Activated CD8-positive, alpha-beta memory T cell treated with anti-CD3 and anti-CD28 coated beads, Interleukin-2, amount 10 ng/mL, durations not matched to agents 7 days and 5 days (primary cell): ENCODE data around the gene SH3PXD2B. TPM values are rescaled to one million over a fixed set of nuclear protein-coding genes. Genes with fewer than 3 reads are reported as not detected.
A peak's percentile ranks its signal among the peaks of the same experiment; 100 is the strongest.
"Not testable (repeated sequence)": the region's sequence is repeated elsewhere in the genome, so short reads cannot be mapped to it uniquely, and the experiment has no call there.

Experiments used
- ATAC-seq: fragments of 150-1000 bp; cut with Tn5 transposase; one replicate; pipeline ENCODE4 v1.10.0; 2021; ENCODE audit warnings: moderate library complexity
- CTCF ChIA-PET: fragments of 350-600 bp; sonication (Branson Sonifier 250); formaldehyde crosslinking; loops from one replicate; lab custom pipeline; 2021; ENCODE audit warnings: antibody characterized with exemption; lab: Charles Lee
- DNase-seq: peaks from one replicate; pipeline ENCODE4 v3.0.0-alpha.2; 2020
- H3K27ac Mint-ChIP-seq: one replicate; pipeline ENCODE4 v1.8.0; 2021; ENCODE audit warnings: mild to moderate bottlenecking, mixed read lengths
- H3K27me3 Mint-ChIP-seq: one replicate; pipeline ENCODE4 v1.8.0; 2021; ENCODE audit warnings: mixed read lengths
- H3K36me3 Mint-ChIP-seq: one replicate; pipeline ENCODE4 v1.8.0; 2021; ENCODE audit warnings: mild to moderate bottlenecking, mixed read lengths
- H3K4me1 Mint-ChIP-seq: one replicate; pipeline ENCODE4 v1.8.0; 2021; ENCODE audit warnings: mixed read lengths
- H3K4me3 Mint-ChIP-seq: one replicate; pipeline ENCODE4 v1.8.0; 2021; ENCODE audit warnings: mild to moderate bottlenecking, moderate library complexity, mixed read lengths
- H3K9me3 Mint-ChIP-seq: one replicate; pipeline ENCODE4 v1.8.0; 2022; ENCODE audit warnings: low read depth, mixed read lengths
- total RNA-seq, 2 experiments: library from RNA; stranded (reverse); gene quantifications; one replicate each; pipeline ENCODE4 v1.2.3, GENCODE V29; 2021

The SH3PXD2B gene
- total RNA-seq, 2 experiments from 2014 or later: 0.06 to 0.12 TPM

GRCh38 chr5:172479034-172479783 lies 24.9 kb upstream of the SH3PXD2B start:
- Mint-ChIP-seq H3K27me3 (peaks cover 8% of the 10 kb centered on the region), H3K4me1 (no peaks in the 10 kb centered on the region), H3K36me3 (no peaks in the 10 kb centered on the region), H3K4me3 (no peak overlapping the region), H3K27ac (no peak overlapping the region), H3K9me3 (peaks cover under 1% of the 10 kb centered on the region)
- peak; percentile 76 for DNase-seq
- ATAC-seq: peak; percentile 96
- CTCF ChIA-PET: interaction anchor here (0.9 to 4.9 kb wide), 3 partner anchors 10 to 222 kb away, joined by 3 to 54 read pairs (median 5); no protein-coding TSS in a partner anchor

- not testable (repeated sequence) for ATAC-seq, H3K36me3 Mint-ChIP-seq, H3K4me1 Mint-ChIP-seq, H3K4me3 Mint-ChIP-seq, DNase-seq, H3K9me3 Mint-ChIP-seq, H3K27ac Mint-ChIP-seq, H3K27me3 Mint-ChIP-seq
- CTCF ChIA-PET: interaction anchor here (0.9 to 4.9 kb wide), 3 partner anchors 11 to 223 kb away, joined by 3 to 54 read pairs (median 5); no protein-coding TSS in a partner anchor
These were observed 24.3 kb upstream of the SH3PXD2B start for GRCh38 chr5:172478695-172479033.

- Mint-ChIP-seq H3K4me1 (no peaks in the 10 kb centered on the region), H3K27ac (no peak overlapping the region), H3K9me3 (no peaks in the 10 kb centered on the region), H3K4me3 (no peak overlapping the region), H3K27me3 (peaks cover 12% of the 10 kb centered on the region), H3K36me3 (no peaks in the 10 kb centered on the region)
- DNase-seq: no peak
- CTCF ChIA-PET: interaction anchor here (2.0 to 4.9 kb wide), 2 partner anchors 219 to 223 kb away, joined by 5 to 54 read pairs; no protein-coding TSS in a partner anchor
- no peak for ATAC-seq
These were observed 23.9 kb upstream of the SH3PXD2B start for GRCh38 chr5:172478256-172478655.

GRCh38 chr5:172477466-172477865 lies 23.1 kb upstream of the SH3PXD2B start:
- Mint-ChIP-seq H3K27me3 (peaks cover 13% of the 10 kb centered on the region), H3K27ac (no peak overlapping the region), H3K36me3 (no peaks in the 10 kb centered on the region), H3K4me1 (no peaks in the 10 kb centered on the region), H3K9me3 (no peaks in the 10 kb centered on the region), H3K4me3 (no peak overlapping the region)
- ATAC-seq (no peak), DNase-seq (no peak)
- CTCF ChIA-PET: no interaction called here

GRCh38 chr5:172474293-172474692 lies 20.0 kb upstream of the SH3PXD2B start:
- CTCF ChIA-PET: no interaction called here
- H3K9me3 Mint-ChIP-seq: no peaks in the 10 kb centered on the region
- no peaks in the 10 kb centered on the region for H3K4me1 Mint-ChIP-seq
- ATAC-seq (no peak), DNase-seq (no peak)
- no peak overlapping the region for H3K4me3 Mint-ChIP-seq
- H3K27ac Mint-ChIP-seq: no peak overlapping the region
- no peaks in the 10 kb centered on the region for H3K36me3 Mint-ChIP-seq
- H3K27me3 Mint-ChIP-seq: peaks cover 22% of the 10 kb centered on the region

GRCh38 chr5:172473427-172473826 lies 19.1 kb upstream of the SH3PXD2B start:
- ATAC-seq (no peak), DNase-seq (no peak)
- no peaks in the 10 kb centered on the region for H3K9me3 Mint-ChIP-seq
- no peaks in the 10 kb centered on the region for H3K4me1 Mint-ChIP-seq
- H3K36me3 Mint-ChIP-seq: no peaks in the 10 kb centered on the region
- CTCF ChIA-PET: no interaction called here
- H3K27me3 Mint-ChIP-seq: peaks cover 26% of the 10 kb centered on the region
- no peak overlapping the region for H3K27ac Mint-ChIP-seq
- H3K4me3 Mint-ChIP-seq: no peak overlapping the region

GRCh38 chr5:172469697-172470096 lies 15.4 kb upstream of the SH3PXD2B start:
- Mint-ChIP-seq H3K4me3 (no peak overlapping the region), H3K4me1 (no peaks in the 10 kb centered on the region), H3K9me3 (no peaks in the 10 kb centered on the region), H3K27ac (no peak overlapping the region), H3K27me3 (peaks cover 31% of the 10 kb centered on the region), H3K36me3 (no peaks in the 10 kb centered on the region)
- no peak for ATAC-seq
- CTCF ChIA-PET: no interaction called here
- no peak for DNase-seq

- CTCF ChIA-PET: no interaction called here
- H3K36me3 Mint-ChIP-seq: no peaks in the 10 kb centered on the region
- H3K4me1 Mint-ChIP-seq: peaks cover 3% of the 10 kb centered on the region
- H3K27ac Mint-ChIP-seq: no peak overlapping the region
- no peak overlapping the region for H3K4me3 Mint-ChIP-seq
- no peaks in the 10 kb centered on the region for H3K9me3 Mint-ChIP-seq
- peaks cover 18% of the 10 kb centered on the region for H3K27me3 Mint-ChIP-seq
- DNase-seq (no peak), ATAC-seq (no peak)
These were observed 11.7 kb upstream of the SH3PXD2B start for GRCh38 chr5:172466062-172466461.

GRCh38 chr5:172463031-172463430 lies 8.7 kb upstream of the SH3PXD2B start:
- CTCF ChIA-PET: interaction anchor here (1.4 to 1.5 kb wide), 2 partner anchors 12 to 235 kb away, joined by 7 to 8 read pairs; no protein-coding TSS in a partner anchor

GRCh38 chr5:172459783-172460165 lies 5.4 kb upstream of the SH3PXD2B start:
- Mint-ChIP-seq H3K36me3 (no peaks in the 10 kb centered on the region), H3K4me1 (peaks cover 8% of the 10 kb centered on the region), H3K4me3 (no peak overlapping the region), H3K27ac (no peak overlapping the region), H3K9me3 (no peaks in the 10 kb centered on the region), H3K27me3 (peaks cover 33% of the 10 kb centered on the region)
- no peak for ATAC-seq
- no peak for DNase-seq
- CTCF ChIA-PET: interaction anchor here (2.6 to 3.9 kb wide), 2 partner anchors 9 to 239 kb away, joined by 12 to 23 read pairs; no protein-coding TSS in a partner anchor

More at GRCh38 chr5:172463031-172463430, 8.7 kb upstream of the SH3PXD2B start:
- H3K4me3 Mint-ChIP-seq: no peak overlapping the region
- H3K27ac Mint-ChIP-seq: no peak overlapping the region
- no peaks in the 10 kb centered on the region for H3K36me3 Mint-ChIP-seq
- peaks cover 6% of the 10 kb centered on the region for H3K4me1 Mint-ChIP-seq
- ATAC-seq: no peak
- H3K9me3 Mint-ChIP-seq: no peaks in the 10 kb centered on the region
- H3K27me3 Mint-ChIP-seq: peaks cover 15% of the 10 kb centered on the region
- no peak for DNase-seq

- Mint-ChIP-seq H3K36me3 (no peaks in the 10 kb centered on the region), H3K27ac (no peak overlapping the region), H3K4me3 (no peak overlapping the region), H3K4me1 (peaks cover 10% of the 10 kb centered on the region), H3K27me3 (peaks cover 36% of the 10 kb centered on the region), H3K9me3 (no peaks in the 10 kb centered on the region)
- CTCF ChIA-PET: interaction anchor here (2.6 to 3.9 kb wide), 2 partner anchors 9 to 240 kb away, joined by 12 to 23 read pairs; no protein-coding TSS in a partner anchor
- DNase-seq (no peak), ATAC-seq (no peak)
These were observed 4.9 kb upstream of the SH3PXD2B start for GRCh38 chr5:172458976-172459782.

- Mint-ChIP-seq H3K27me3 (peaks cover 62% of the 10 kb centered on the region), H3K4me1 (peaks cover 7% of the 10 kb centered on the region), H3K4me3 (no peak overlapping the region), H3K27ac (no peak overlapping the region), H3K36me3 (no peaks in the 10 kb centered on the region), H3K9me3 (no peaks in the 10 kb centered on the region)
- DNase-seq (no peak), ATAC-seq (no peak)
- CTCF ChIA-PET: no interaction called here
These were observed 1.9 kb upstream of the SH3PXD2B start for GRCh38 chr5:172456076-172456722.

- no peak for DNase-seq
- CTCF ChIA-PET: no interaction called here
- Mint-ChIP-seq H3K4me3 (no peak overlapping the region), H3K27me3 (peaks cover 65% of the 10 kb centered on the region), H3K4me1 (peaks cover 5% of the 10 kb centered on the region), H3K27ac (no peak overlapping the region), H3K9me3 (no peaks in the 10 kb centered on the region), H3K36me3 (no peaks in the 10 kb centered on the region)
- no peak for ATAC-seq
These were observed 1.3 kb upstream of the SH3PXD2B start for GRCh38 chr5:172455511-172456061.
